Erythroblast (primary cell): ENCODE data around the gene PFDN1.

Source experiments
- DNase-seq, 2 experiments: peaks; one replicate each; lab custom pipeline; 2025; lab: John Stamatoyannopoulos, UW
- GATA1 ChIP-seq: IDR thresholded peaks from 2 replicates; pipeline ENCODE4 v1.6.1; 2011; ENCODE audit warnings: low read depth, mild to moderate bottlenecking, control low read depth, low read length, moderate library complexity
- POLR2A ChIP-seq: IDR thresholded peaks from 2 replicates; pipeline ENCODE4 v1.6.1; 2011; ENCODE audit warnings: mild to moderate bottlenecking, low read length

Gene PFDN1

DNA sequence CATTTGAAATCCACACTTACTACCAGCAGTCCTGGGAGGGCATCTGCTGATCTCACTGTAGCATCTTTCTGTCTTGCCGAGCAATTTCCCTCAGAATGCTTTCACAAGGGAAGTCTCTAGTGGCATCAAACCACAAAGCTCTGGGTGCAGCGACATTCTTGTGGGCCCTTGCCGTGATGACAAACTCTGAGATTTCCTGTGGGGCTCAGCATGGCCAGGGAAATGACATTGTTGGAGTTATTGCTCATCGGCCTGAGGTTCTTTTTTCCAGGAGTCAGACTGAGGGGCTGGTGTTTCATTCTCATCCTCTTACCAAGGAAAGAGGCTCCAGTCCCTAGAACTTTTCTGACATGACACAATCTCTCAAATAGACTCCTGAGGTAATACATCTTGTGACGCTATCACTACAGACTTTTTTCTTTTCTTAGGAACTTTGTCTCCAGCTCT, 51.4 kb downstream of the PFDN1 start:
- TF ChIP-seq GATA1 (no peak), POLR2A (no peak)
- DNase-seq: no peak

DNA sequence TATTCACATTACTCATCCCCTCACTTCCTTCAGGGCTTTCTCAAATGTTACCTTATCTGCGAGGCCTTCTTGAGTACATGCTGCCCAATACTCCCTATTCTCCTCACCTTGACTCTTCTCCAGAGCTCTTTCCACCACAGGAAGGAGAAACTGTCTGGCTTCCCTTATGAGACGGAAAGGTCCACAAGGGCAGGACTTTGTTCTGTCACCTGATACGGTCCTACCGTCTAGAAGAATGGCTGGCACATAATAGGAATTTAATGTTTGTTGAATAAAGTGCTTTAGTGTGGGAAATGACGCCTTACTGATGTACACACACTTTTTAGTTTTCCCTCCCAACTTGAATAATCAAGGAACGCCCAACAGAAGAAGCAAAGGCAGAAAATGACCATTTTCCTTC, 52.5 kb downstream of the PFDN1 start:
- DNase-seq: no peak
- TF ChIP-seq POLR2A (no peak), GATA1 (no peak)

DNA sequence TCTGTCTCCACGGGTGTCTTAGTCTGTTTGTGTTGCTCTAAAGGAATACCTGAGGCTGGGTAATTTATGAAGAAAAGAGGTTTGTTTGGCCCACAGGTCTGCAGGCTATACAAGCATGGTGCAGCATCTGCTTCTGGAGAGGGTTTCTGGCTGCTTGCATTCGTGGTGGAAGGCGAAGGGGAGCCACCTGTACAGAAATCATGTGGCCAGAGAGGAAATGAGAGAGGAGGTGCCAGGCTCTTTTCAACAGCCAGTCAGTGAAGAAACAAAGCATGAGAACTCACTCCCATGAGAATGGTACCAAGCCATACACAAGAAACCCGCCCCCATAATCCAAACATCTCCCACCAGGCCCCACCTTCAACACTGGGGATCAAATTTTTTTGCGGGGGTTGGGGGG, 53.4 kb downstream of the PFDN1 start:
- no peak for DNase-seq
- TF ChIP-seq GATA1: no peak

DNA sequence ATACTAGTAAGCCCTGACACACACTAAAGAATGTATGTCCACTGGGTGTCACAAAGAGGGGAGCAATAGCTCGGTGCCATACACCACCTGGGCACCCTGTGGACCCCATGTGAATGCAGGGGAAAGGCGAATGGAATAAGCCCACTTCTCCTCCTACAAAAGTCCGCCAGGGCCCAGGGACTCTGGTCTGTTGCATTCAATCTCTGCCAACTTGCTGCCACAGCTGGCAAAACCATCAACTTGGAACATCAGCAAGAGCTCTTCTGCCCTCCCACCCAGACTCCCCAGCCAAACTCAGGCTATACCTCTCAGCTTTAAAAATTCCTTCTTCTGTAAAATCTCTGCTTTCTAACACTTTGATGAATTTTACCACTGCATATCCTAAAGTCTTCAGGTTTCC, 54.5 kb downstream of the PFDN1 start:
- TF ChIP-seq GATA1 (no peak), POLR2A (no peak)
- DNase-seq: no peak

DNA sequence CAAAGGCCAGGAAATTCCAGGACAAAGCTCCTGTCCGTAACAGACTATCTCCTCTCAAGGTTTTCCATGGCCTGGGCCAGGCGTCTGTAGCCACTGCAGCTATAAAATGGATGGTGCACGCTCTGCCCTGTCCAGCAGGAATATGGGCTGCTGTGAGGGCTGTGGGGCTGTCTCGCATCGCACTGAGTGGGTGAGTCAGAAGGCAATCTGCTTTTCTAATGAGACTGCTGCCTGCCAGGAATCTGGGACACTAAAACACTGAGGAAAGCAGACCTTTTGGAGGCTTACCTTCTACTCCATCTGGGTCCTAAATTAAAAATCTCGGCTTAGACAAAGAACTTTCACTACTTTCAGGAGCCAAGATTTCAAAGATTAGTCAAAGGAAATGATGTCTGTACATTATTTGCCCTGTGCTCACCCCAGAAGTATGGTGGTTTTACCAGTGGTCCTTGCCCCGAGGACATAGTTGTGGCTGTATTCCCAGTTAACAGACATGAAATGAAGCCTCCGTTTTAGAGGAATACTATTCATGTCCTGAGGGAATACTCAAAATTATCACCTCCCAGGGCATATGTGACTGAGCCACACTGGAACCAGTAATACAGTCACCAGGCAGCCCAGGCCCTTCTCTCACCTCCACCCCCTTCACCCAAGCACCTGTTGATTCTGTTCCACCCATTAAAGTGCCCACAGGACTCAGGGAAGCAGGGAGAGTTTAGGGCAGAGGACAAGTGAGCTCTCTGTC, 56.4 kb downstream of the PFDN1 start:
- TF ChIP-seq POLR2A: no peak
- TF ChIP-seq GATA1: no peak
- DNase-seq: no peak

DNA sequence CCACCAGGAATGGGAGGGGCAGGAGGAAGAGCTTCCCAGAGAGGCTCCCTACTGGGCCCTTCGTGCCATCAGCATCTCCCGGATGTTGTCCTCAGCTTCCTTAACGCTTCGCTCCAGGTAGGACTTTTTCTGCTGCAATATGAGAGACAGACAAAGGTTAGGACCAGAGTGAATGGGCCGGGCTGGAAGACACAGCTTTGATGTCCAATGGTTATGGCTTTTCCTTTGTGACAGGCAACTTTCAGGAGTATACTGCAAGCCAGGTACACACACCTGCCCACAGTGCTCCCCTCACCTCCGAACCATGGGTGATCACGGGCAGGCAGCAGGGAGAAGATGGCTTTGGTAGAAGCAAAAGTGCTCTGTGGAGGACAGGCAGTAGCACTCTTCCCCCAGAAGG, 57.0 kb downstream of the PFDN1 start:
- no peak for DNase-seq
- no peak for TF ChIP-seq GATA1

DNA sequence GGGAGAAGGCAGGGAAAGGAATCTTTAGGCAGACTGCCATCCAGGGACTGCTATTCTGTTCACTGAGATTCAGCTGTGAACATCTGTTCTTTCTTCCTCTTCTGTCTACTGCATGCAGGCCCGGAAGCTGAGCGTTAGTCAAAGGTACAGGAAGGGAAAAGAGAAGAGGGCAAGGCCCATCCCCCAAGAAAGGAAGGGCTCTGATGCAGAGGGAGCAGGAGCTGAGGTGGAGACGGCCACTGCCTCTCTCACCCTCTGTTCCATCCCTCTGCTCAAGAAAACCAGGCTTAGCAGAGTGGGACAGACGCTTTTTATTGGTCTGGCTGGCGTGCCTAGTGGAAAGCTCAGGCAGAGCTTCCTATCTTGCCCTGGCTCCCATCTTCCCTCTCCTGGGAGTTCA, 57.6 kb downstream of the PFDN1 start:
- TF ChIP-seq GATA1: no peak
- no peak for DNase-seq

DNA sequence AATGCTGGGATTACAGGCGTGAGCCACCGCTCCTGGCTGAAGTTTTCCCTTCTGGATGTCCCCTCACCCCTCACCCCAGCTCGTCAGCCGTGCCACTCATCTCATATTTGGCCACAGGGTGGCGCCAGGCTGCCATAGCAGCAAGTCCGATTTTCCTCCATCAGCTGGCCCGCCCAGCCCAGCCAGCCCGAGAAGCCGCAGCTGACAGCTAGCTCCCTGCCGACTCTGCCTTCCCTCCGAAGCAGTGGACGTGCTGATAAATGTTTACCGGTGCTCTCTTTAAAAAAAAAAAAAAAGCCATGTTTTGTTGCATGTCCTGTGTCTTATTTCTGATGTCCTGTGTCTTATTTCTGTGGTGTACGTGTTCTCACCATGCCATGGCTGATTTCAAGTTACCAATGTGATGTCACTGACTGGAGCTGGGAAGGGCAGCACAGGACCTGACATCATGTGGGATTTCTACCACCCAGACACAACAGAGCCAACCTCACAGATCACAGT, 58.3 kb downstream of the PFDN1 start:
- DNase-seq: peak; percentile 87 to 89
- TF ChIP-seq GATA1 (no peak), POLR2A (no peak)

DNA sequence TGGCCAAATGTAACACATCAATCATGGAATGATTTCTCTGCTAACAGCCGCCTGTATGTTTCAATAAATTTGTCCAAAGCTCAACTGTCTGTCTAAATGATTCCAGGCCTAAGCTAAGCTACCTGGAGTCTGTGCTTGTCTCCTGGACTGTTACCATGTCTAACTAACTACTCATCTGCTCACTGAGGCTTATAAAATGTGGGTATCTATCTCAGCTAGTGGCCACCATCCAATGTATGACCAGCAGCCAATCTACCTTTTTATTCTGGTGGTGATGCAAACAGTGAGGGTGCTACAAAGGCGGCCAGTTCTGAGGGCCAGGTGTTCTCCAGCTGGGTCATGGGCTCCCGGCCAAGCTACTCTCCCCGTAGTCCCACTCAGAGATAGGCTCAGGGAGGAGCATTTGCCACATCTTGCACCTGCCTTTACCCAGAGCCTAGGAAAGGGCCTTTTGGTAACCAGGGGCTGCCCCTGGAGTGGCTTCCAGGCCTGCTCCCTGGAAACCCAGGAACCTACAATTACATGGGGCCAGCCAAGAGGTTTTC, 59.1 kb downstream of the PFDN1 start:
- DNase-seq: no peak
- TF ChIP-seq POLR2A (no peak), GATA1 (no peak)

DNA sequence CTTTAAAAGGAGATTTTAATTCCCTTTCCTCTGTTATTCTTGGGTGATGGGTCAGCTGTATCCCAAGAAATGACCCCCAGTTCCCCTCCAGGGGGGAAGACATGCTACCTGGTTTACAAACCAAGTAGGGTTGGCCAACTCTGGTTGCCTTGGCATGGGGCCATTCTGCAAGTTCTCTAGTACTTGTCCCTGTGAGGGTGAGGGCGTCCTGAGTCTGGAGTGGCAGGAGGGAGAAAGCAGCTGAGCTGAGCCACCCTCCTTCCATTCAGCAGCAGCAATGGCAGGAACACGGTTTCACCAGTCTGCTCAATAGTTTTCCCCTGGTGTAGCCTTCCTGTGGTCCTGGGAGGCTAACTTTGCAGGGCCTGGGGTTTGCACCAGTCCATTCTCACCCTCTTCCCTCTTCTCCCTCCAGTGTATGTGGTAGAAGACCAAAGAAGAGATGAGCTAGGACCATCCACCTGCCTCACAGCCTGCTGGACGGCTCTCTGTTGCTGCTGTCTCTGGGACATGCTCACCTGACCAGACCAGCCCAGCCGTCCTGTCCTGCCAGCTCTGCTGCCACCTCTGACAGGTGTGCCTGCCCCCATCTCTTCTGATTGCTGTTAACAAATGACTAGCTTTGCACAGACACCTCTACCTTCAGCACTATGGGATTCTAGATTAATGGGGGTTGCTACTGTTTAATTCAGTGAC, 59.9 kb downstream of the PFDN1 start:
- no peak for TF ChIP-seq POLR2A
- TF ChIP-seq GATA1: no peak
- DNase-seq: no peak

DNA sequence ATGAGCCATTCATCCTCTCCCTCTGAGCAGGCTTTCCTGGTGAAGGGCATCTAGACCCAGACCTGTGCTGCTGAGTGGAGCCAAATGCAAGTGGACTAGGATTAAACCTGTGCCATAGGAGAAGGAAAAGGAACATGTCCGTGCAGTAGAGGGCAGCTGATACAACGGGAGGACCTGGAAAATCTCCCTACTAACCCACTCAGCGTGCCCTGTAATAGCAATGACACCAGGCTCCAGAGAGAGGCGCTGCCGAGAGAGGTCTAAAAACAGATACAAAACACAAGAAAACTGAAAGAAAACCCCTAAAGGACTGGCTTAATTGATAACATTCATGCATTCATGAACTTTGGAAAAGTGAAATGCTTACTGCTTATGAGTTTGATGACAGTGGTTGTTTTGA, 60.8 kb downstream of the PFDN1 start:
- no peak for DNase-seq
- TF ChIP-seq GATA1 (no peak), POLR2A (no peak)

DNA sequence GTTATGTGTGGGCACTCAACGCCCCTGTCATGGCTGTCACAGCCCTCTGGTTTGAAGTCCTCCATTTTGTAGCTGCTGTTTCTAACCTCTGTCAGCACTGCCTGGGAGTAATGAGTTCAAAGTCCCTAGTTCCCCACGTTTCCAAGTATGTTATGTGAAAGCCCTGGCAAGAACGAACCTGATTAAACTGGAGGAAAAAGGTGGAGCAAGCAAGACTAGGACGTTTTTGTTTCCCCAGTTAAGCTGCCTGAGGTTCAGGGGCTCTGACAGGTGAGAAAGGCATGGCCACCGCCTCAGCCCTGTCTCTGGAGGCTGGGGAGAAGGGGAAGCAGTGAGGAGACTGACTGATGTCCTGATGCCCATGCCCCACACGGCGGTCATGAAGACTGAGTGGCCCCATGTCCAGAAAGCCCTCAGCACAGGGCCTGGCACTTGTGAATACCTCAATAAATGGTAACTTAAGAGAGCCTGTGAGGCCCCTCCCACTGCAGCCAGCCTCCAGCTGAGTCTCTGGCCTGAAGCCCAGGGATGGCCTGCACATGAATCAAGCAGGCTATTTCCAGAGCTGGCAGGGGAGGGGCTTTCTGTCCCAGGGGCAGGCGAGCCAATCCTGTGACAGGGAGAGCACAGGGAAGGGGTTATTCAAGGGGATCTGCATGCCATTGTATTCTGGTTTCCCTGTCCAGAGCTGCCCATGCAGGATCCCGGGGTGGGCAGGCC, 61.8 kb downstream of the PFDN1 start:
- DNase-seq: peak; percentile 57 to 69
- no peak for TF ChIP-seq GATA1
- TF ChIP-seq POLR2A: no peak

DNA sequence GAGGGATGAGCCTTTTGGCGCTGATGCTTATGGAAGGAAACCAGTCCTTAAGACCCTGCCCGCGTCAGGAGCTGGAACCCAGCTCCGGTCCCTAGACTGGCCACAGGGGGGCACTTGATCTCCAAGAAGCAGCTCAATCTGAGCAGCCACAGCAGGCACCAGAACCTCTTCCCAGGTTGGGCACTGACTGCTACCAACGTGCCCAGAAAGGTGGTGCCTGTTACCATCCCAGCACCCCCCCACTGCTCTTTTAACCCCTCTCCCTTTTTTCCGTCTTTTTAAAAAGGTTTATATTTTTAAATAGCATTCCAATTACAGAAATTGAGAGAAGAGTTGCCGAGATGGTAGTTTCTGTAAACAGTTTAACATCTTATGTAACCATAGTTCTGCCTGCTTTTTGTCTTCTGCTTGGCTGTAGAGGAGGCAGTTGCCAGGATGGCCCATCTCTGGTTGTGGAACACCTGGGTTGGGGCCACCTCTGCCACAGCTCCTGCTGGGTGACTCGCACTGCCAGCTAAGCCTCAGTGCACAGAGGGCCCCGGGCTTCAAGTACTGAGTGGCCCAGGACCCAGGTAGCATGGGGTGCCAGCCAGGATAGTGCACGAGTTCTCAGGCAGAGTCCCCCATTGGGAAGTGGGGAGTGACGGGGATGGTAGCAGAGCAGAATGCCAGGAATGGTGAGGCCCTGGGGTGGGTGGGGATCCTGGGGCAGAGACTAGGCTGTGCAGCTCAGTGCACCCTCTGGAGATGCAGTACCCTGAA, 62.8 kb downstream of the PFDN1 start:
- peak; percentile 68 to 78 for DNase-seq
- TF ChIP-seq GATA1 (no peak), POLR2A (no peak)

DNA sequence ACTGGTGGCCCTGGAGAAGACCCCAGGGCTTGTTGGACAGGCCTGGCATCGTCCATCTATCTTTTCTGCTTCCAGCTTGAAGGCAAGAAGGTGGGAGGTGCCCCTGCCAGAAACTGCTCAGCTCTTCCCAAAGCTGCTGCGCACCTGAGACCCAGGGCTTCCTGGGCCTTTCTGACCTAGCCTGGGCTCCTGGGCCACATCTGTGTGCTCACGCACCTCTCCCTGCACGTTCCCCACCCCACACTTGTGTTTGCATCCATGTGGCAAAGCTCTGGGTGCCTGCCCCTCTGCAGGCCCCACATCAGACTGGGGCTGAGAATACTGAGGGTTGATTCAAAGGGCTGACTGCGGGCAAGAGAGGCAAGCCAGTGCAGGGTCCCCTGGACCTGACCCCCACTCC, 63.4 kb downstream of the PFDN1 start:
- no peak for DNase-seq
- TF ChIP-seq POLR2A: no peak
- no peak for TF ChIP-seq GATA1
